Mesangial cell (primary cell): ENCODE measurements around the gene SMYD2. TPM values are rescaled to one million over a fixed set of nuclear protein-coding genes. Genes with fewer than 3 reads are reported as not detected.

ENCODE experiments used
- total RNA-seq: library from RNA; depleted of rRNA; stranded (reverse); fragments of >200 nt; gene quantifications from 2 replicates; pipeline ENCODE4 v1.2.3, GENCODE V29; 2015

SMYD2 gene, protein sequence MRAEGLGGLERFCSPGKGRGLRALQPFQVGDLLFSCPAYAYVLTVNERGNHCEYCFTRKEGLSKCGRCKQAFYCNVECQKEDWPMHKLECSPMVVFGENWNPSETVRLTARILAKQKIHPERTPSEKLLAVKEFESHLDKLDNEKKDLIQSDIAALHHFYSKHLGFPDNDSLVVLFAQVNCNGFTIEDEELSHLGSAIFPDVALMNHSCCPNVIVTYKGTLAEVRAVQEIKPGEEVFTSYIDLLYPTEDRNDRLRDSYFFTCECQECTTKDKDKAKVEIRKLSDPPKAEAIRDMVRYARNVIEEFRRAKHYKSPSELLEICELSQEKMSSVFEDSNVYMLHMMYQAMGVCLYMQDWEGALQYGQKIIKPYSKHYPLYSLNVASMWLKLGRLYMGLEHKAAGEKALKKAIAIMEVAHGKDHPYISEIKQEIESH
- 38.7 and 52.3 TPM in 2 replicates for total RNA-seq

DNA sequence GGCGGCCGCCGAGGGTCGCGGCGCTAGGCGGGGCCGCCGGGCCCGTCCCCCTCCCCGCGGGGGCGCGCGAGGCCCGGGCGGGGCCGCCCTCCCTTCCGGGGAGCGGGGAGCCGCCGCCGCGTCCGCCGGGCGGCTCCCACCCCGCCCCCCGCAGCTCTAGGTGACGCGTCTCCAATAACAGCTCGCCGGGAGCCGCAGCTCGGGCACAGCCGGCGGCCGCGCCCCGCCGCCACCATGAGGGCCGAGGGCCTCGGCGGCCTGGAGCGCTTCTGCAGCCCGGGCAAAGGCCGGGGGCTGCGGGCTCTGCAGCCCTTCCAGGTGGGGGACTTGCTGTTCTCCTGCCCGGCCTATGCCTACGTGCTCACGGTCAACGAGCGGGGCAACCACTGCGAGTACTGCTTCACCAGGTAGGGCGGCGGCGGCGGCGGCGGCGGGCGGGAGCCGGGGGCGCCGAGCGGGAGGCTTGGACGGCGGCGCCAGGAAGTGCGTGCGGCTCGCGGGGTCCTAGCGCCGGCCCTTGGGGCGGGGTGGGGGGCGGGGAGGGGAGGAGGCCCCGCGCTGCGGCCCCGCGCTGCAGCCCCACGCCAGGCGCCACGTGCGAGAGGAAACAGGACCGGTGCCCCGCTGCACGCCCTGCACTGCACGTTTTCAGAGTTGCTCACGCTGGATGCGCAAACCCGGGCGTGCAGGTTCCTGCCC is at the start of gene SMYD2:
SMYD2 (plus strand) TSS at position 139 of the 699 bp plus-strand sequence; CDS start at position 235, 96 bp downstream.

